Vagina (tissue), 2 donors: ENCODE results near the gene KEL.

Source experiments
- POLR2A ChIP-seq, 2 donors: fragments of 450-650 bp; IDR thresholded peaks; one replicate each; pipeline ENCODE4 v1.6.1; 2017; ENCODE audit warnings: antibody characterized with exemption in 2 of 2, mild to moderate bottlenecking in 2 of 2, moderate library complexity in 2 of 2
- POLR2AphosphoS5 ChIP-seq, 2 donors: sonication (generic); formaldehyde crosslinking; IDR thresholded peaks; one replicate each; pipeline ENCODE4 v1.9.0; 2017; ENCODE audit warnings: antibody characterized with exemption in 2 of 2, mild to moderate bottlenecking in 2 of 2, low read depth in 1 of 2; ENCODE audit not compliant: insufficient read depth in 1 of 2
- TF ChIP-seq, protein P1 (sequence below), 3 experiments: fragments of 450-650 bp in 2 of 3; fragments of 200-600 bp in 1 of 3; sonication (generic) in 1 of 3; IDR thresholded peaks; one replicate each; pipeline ENCODE4 v1.5.1; 2017 to 2019; ENCODE audit warnings: antibody characterized with exemption in 3 of 3, mild to moderate bottlenecking in 2 of 3, moderate library complexity in 2 of 3

- TF ChIP-seq POLR2A (IDR thresholded peaks at IDR 0.05) (no peak), POLR2AphosphoS5 (IDR thresholded peaks at IDR 0.05; ENCODE audit: insufficient read depth in 1 of 2, low read depth in 1 of 2) (no peak)
- TF ChIP-seq, protein P1, sequence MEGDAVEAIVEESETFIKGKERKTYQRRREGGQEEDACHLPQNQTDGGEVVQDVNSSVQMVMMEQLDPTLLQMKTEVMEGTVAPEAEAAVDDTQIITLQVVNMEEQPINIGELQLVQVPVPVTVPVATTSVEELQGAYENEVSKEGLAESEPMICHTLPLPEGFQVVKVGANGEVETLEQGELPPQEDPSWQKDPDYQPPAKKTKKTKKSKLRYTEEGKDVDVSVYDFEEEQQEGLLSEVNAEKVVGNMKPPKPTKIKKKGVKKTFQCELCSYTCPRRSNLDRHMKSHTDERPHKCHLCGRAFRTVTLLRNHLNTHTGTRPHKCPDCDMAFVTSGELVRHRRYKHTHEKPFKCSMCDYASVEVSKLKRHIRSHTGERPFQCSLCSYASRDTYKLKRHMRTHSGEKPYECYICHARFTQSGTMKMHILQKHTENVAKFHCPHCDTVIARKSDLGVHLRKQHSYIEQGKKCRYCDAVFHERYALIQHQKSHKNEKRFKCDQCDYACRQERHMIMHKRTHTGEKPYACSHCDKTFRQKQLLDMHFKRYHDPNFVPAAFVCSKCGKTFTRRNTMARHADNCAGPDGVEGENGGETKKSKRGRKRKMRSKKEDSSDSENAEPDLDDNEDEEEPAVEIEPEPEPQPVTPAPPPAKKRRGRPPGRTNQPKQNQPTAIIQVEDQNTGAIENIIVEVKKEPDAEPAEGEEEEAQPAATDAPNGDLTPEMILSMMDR (IDR thresholded peaks at IDR 0.05), result no peak
Measured at GRCh38 chr7:142927949-142928348, 34.2 kb downstream of the KEL start.
